Measurements from ENCODE around the gene CSTF2.
"Not testable (repeated sequence)": the region's sequence is repeated elsewhere in the genome, so short reads cannot be mapped to it uniquely, and the experiment has no call there.

CSTF2 gene

GRCh38 chrX:100819837-100820666 lies at the start of gene CSTF2:
Gene CSTF2, plus strand, starts transcription at chrX:100820391. Its CDS starts 26 bp downstream, at chrX:100820417.
- peak; percentile 79 for DNase-seq

GRCh38 chrX:100796371-100796770 lies 23.8 kb upstream of the CSTF2 start:
- not testable (repeated sequence) for DNase-seq

- DNase-seq, result no peak
Observed at GRCh38 chrX:100797359-100797758, 22.8 kb upstream of the CSTF2 start.

- DNase-seq, result no peak
Observed at GRCh38 chrX:100798484-100799214, 21.5 kb upstream of the CSTF2 start.

- no peak for DNase-seq
Observed at GRCh38 chrX:100802843-100803242, 17.3 kb upstream of the CSTF2 start.

GRCh38 chrX:100804780-100805179 lies 15.4 kb upstream of the CSTF2 start:
- no peak for DNase-seq

GRCh38 chrX:100808265-100808664 lies 11.9 kb upstream of the CSTF2 start:
- DNase-seq, result not testable (repeated sequence)

- no peak for DNase-seq
Observed at GRCh38 chrX:100812216-100813158, 7.7 kb upstream of the CSTF2 start.

GRCh38 chrX:100817340-100817739 lies 2.9 kb upstream of the CSTF2 start:
- DNase-seq, result no peak

GRCh38 chrX:100819534-100819836 lies 706 bp upstream of the CSTF2 start:
- DNase-seq, result no peak

- DNase-seq, result no peak
Observed at GRCh38 chrX:100829730-100830129, 9.5 kb downstream of the CSTF2 start.

- DNase-seq, result no peak
Observed at GRCh38 chrX:100830143-100830542, 10.0 kb downstream of the CSTF2 start.

GRCh38 chrX:100830547-100830946 lies 10.4 kb downstream of the CSTF2 start:
- no peak for DNase-seq

GRCh38 chrX:100831219-100831946 lies 11.2 kb downstream of the CSTF2 start:
- no peak for DNase-seq

- DNase-seq, result no peak
Observed at GRCh38 chrX:100850317-100850716, 30.1 kb downstream of the CSTF2 start.

GRCh38 chrX:100852810-100853209 lies 32.6 kb downstream of the CSTF2 start:
- DNase-seq, result no peak

- DNase-seq, result no peak
Observed at GRCh38 chrX:100863326-100863864, 43.2 kb downstream of the CSTF2 start.

- DNase-seq, result no peak
Observed at GRCh38 chrX:100864657-100865391, 44.6 kb downstream of the CSTF2 start.

- DNase-seq, result no peak
Observed at GRCh38 chrX:100868273-100868672, 48.1 kb downstream of the CSTF2 start.

- no peak for DNase-seq
Observed at GRCh38 chrX:100870527-100870926, 50.3 kb downstream of the CSTF2 start.
